Liver (tissue), 3 donors: ENCODE data around the gene SLC4A5.

Experiments
- HNF4A ChIP-seq, 2 donors: conservative IDR thresholded peaks; 2 replicates each; pipeline ENCODE4 v1.6.1; 2016; ENCODE audit warnings: antibody characterized with exemption in 2 of 2, mild to moderate bottlenecking in 2 of 2
- TAF1 ChIP-seq: conservative IDR thresholded peaks from 2 replicates; pipeline ENCODE4 v1.6.1; 2016; ENCODE audit warnings: antibody characterized with exemption, mild to moderate bottlenecking
- TF ChIP-seq, protein P1 (sequence below): IDR thresholded peaks from 2 replicates; pipeline ENCODE4 v1.6.1; 2016; ENCODE audit warnings: antibody characterized with exemption
- TF ChIP-seq, protein P2 (sequence below): fragments of 150-350 bp; IDR thresholded peaks from 2 replicates; pipeline ENCODE4 v1.5.1; 2017; ENCODE audit warnings: improper control_type of control experiment, low read depth, low read length; ENCODE audit not compliant: missing input control
- donor health status: healthy.
- donor health status: healthy.

DNA sequence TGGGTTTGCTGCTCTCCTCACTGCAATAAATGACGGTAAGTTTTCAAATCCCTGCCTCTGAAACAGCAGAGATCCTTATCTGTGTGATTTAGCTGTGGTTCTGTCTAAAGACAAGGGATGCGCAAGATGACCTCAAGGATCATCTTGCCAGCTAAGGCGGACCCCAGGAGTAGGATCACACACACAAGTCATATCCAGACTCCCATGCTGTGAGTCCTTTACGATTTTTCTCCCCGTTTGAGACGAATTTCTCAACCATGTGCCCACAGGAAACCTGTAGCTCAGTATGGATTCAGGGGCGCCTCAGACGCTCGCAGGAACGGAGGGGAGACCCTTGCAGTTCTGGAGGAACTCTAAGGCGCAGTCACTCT is 48.0 kb upstream of the SLC4A5 start:
- TF ChIP-seq, protein P1, sequence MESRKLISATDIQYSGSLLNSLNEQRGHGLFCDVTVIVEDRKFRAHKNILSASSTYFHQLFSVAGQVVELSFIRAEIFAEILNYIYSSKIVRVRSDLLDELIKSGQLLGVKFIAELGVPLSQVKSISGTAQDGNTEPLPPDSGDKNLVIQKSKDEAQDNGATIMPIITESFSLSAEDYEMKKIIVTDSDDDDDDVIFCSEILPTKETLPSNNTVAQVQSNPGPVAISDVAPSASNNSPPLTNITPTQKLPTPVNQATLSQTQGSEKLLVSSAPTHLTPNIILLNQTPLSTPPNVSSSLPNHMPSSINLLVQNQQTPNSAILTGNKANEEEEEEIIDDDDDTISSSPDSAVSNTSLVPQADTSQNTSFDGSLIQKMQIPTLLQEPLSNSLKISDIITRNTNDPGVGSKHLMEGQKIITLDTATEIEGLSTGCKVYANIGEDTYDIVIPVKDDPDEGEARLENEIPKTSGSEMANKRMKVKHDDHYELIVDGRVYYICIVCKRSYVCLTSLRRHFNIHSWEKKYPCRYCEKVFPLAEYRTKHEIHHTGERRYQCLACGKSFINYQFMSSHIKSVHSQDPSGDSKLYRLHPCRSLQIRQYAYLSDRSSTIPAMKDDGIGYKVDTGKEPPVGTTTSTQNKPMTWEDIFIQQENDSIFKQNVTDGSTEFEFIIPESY: no peak
- TF ChIP-seq, protein P2, sequence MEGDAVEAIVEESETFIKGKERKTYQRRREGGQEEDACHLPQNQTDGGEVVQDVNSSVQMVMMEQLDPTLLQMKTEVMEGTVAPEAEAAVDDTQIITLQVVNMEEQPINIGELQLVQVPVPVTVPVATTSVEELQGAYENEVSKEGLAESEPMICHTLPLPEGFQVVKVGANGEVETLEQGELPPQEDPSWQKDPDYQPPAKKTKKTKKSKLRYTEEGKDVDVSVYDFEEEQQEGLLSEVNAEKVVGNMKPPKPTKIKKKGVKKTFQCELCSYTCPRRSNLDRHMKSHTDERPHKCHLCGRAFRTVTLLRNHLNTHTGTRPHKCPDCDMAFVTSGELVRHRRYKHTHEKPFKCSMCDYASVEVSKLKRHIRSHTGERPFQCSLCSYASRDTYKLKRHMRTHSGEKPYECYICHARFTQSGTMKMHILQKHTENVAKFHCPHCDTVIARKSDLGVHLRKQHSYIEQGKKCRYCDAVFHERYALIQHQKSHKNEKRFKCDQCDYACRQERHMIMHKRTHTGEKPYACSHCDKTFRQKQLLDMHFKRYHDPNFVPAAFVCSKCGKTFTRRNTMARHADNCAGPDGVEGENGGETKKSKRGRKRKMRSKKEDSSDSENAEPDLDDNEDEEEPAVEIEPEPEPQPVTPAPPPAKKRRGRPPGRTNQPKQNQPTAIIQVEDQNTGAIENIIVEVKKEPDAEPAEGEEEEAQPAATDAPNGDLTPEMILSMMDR: no peak
- TF ChIP-seq TAF1: no peak
- TF ChIP-seq HNF4A (conservative IDR thresholded peaks at IDR 0.05): no peak
